CD4-positive, alpha-beta T cell treated with Interleukin-17A for 1 hour (primary cell): ENCODE data around the gene KY.
A peak's percentile ranks its signal among the peaks of the same experiment; 100 is the strongest.

Experiments
- DNase-seq: peaks from one replicate; pipeline ENCODE4 v3.0.0-alpha.2; 2020

The KY gene

DNA sequence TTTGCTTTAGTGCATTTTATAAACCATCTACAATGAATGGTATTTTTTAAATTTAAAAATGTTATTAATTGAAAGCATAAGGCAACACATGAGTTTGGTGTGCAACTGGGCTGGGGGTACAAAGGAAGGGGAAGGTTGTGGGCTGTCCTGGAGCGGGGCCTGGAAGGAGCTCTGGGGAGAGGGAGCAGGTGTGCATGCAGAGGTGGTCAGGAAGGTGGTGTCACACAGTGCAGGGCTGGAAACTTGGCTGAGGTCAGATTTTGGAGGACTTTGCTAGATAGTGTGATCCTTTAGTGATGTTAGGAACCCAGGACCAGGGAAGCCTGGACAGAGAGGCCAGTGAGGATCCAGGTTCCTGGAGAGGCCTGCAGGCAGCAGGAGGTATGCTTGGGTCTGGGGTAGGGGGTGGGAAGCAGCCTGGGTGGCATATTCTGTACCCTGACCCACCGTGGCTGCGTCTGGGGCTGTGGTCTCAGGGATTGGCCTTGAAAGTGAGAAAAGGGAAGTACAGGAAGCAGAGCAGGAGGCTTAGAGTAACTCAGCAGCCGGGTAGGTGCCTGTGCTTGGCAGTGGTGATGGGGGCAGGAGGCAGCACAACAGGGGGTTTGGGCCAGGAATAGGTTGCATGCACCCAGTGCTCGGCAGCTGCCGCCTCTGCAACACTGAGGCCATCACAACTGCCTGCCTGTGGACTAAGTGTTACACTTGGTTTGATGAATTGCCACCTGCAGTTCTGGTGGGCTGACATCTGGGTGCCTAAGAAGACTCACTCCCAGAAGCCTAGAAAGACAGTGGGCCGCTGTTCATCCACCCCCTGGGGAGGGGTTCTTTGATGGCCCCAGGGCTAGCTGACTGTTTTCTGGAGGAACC, 33.0 kb downstream of the KY start:
- DNase-seq = no peak

GRCh38 chr3:134615743-134616142, 35.1 kb downstream of the KY start:
- no peak for DNase-seq

- DNase-seq = no peak
Observed at GRCh38 chr3:134614955-134615354, 35.9 kb downstream of the KY start.

DNA sequence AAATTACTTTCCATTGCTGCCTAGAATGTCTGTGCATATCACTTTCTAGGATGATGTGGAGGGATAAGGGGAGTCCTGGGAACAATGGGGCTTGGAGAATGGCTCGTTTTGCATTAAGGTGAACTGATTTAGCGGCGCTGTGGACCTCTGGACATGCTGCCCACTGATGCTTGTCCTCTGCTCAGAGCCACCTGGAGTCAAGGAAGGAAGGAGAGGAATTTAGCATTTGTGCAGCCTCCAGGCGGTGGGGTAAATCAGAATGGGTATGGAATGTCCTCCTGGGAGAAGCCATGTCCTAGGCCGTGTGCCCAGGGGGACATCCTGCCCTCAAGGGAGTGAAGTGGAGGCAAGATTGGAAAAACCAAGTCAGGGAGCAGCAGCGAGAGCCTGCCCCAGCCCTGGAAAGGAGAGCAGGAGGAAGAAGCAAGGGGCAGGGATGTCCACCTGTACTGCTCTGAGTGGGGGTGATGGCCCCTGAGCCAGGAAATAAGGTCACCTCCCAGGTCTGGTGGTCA, 37.8 kb downstream of the KY start:
- no peak for DNase-seq

- no peak for DNase-seq
Observed at GRCh38 chr3:134611516-134611915, 39.3 kb downstream of the KY start.

DNA sequence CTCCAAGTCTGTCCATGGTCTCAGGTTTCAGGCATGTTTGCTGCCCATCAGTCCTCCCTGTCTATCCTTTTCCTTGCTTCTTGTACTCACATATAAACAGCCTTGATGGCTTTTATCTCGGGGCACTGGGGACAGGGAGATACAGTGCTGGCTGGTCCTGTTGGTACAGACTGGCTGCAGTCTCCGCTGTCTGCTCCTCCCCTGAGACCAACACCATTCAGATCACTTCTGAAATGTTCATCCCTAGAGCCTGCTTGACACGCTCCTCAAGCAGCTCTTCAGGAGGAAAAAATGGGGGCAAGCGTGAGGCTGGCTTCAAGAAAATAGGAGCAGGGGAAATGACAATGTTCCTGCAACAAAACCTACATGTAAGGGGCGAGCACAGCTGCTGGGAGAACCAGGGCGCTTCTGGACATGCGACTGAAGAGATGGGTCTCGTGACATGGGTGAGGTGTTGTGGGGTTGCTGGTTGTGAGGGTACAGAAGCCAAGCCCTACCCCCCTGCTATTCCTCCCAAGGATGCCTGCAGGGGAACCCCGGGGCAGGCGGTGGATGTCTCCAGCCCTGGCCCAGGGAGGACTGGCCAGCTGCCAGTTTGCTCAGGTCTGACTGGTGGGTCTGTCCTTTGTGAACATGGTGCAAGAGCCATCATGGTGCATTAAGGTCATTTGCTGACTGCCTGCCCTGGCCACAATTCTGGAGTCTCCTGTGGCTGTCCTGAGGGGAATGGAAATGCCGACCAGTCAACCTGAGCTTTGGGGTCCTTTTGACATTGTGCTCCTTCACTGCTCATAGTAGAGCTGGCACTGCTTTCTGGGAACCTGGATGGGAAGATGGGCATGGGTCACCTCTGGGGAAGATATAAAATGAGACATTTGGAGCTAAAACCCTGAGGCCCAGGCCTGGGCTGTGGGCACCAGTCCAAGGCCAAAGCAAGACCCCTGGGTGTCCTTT, 40.1 kb downstream of the KY start:
- DNase-seq = no peak

DNA sequence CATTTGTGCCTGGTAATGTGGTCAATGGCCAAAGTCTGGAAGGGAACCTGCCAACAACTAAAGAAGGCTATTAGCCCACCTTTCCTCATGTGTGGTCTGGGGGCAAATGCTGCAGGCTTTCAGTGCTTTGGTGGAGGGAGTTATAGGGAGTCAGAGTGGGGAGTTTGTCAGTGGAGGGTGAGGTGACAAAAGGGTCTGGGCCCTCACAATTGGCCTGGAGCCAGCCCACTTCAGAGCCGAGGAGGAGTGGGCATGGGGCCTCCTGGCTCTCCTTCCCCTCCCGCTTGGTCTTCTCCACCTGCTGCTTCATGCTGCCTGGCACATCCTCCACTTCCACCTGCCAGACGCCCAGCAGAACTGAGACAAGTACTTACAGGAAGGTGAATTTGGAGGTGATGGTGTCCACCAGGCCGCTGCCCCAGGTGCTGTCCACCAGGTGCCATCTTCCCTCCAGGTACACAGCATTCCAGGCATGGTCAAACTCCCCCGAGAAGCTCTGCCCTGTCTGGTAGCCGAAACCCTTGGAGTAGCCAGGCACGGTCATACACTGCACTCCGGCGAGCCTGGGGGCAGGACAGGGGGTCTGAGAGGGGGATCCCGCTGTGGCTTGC, 40.9 kb downstream of the KY start:
- DNase-seq = no peak

- no peak for DNase-seq
Observed at GRCh38 chr3:134608771-134609435, 41.9 kb downstream of the KY start.

DNA sequence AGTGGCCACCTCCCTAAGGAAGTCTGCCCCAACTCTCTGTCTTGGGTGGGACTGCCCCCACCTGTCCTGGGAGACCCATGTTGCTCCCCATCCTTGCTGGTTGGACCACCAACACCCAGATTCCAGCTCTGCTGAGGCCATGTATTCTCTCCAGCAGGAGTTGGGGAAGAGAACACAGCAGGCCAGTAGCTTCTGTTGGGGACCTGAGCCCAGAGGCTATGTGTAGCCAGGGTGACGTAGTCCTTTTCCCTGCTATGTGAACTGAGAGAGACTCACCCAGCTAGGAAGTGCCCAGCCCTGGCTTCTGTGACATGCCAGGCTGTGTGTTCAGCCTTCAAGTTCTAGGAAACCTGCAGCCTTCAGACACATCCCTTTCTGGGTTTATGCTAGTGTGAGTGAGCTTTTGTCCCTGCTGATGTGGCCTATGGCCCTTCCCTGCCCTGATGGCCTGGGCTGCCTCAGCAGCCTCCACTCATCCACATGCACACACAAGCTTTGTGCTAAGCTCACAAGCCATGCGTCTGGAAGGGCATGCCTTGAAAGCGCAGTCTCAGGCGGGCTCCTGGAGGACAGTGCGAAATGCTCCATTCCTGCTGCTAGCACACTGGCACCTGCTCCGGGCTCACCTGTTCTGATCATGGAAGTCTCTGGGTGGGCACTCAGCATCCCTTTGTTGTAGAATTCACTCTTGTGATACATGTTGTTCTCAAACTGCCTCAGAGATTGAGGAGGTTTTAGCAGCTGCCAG, 42.6 kb downstream of the KY start:
- DNase-seq = no peak

DNA sequence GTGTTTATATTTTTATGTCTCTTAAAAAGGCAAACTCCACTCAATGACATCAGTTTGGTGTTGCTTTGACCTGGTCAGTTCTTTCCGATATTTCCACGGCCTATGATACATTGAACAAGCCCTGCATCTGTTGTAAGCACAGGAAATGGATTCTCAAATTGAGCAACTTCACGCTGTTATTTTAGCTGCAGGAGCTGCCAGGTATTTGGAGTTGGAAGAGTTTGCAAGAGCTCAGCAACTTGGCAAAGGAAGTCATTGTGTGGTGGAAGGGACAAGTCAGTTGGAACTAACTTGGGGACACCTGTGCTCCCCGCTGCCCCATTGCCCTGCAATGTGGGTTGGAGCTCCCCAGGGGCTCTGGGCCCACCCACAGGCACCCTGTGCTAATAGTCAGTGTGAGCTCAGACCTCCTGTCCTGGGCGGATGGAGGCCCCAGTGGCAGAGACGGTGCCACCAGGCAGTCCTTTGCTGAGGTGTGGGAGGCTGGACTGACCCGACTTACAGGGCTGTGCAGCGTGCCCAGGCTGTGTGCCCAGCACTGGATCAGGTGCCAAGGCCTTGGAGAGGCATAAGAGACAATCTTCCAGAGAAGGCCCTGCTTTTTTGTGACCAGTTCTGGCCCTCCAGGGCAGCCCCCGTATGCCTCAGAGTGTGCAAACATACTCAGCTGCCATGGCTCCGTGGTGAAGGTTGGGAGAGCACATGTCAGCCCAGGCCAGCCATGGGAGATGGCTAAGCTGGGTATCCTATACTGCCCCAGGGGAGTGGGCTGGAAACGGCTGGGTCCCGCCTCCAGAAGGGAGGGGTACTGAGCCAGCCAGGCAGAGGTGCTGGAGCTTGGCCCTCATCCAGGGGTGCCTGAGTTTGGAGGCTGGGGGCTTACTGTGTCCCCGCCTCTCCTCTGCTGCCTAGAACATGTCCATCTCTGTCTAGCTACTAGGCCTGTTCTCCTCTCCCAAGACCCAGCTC, 43.5 kb downstream of the KY start:
- DNase-seq = no peak

GRCh38 chr3:134606033-134607025, 44.5 kb downstream of the KY start:
- DNase-seq = no peak

DNA sequence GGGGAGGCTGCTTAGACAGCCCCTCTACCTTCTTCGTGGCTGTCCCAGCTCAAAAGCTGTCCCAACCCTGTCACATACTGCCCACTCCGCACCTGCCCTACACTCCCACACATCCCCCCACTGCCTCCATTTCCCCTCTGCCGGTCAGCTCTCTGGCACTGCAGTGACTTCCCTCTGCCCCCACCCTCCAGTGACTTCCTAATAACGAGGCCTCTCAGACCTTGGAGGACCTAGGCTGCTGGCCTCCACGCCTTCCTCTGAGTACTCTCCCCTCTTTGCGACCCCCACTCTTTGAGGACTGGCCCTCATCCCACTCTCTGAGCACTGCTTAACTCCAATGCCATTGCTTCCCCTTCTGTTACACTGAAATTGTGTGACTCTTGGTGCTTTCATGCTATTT, 45.3 kb downstream of the KY start:
- DNase-seq = no peak

GRCh38 chr3:134603956-134604355, 46.9 kb downstream of the KY start:
- DNase-seq = no peak

DNA sequence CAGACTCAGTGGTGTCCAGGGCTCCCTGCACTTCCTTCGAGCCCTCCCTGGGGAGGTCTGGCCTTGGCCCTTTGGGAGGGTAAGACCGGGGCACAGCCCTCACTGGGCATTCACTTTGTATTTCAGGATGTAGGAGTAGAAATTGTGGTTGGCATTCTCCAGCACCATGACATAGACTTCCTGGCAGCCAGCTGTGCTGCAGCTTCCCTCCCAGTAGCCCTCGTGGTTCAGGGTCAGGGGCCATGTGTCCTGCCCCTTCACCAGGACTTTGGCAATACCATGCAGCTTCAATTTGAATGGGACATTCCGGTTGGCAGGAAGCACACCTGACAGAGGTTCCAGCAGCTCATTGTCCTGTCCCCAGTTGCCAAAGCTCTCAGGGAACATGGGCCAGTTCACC, 47.3 kb downstream of the KY start:
- no peak for DNase-seq

GRCh38 chr3:134602440-134602814, 48.4 kb downstream of the KY start:
- DNase-seq = no peak

DNA sequence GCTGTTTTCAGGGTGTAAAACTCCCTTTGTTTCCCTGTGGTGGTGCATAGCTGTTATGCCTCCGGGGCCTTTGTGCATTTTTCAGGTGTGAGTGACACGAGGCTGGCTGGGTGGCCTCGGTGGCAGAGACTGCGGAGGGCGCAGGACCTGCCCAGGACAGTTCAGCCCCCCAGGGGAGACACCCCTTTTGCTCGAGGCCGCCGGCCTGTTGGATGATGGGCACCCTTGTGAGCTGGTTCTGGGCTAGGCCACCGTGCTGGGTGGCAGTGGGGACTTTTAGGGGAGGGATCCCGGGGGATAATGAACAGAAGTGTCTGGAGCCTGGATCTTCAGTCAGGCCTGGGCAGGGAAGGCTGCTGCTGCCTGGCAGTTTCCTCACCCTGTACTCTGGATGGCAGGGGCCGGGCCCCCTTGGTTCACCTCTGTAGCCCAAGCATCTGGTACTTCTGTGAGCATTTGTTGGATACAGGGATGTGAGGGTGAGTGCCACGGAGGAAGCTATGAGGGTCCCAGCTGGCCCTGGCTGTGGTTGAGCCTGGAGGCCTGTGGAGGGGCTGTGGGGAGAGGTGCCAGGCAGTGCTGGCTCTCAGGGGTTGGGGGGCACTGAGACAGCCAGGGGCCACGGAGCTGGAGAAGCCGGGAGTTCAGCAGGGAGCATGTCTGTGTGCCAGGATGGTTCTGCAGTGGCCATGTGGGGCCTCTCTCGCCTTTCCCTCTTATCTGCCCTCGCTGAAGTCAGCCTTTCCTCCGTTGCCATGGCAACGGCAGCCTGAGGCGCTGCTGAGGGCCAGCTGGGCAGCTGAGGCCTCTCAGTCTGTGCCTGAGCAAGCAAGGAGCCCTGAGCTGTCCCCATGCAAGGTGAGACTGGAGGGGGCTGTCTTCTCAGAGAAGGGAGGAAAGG, 49.0 kb downstream of the KY start:
- no peak for DNase-seq

DNA sequence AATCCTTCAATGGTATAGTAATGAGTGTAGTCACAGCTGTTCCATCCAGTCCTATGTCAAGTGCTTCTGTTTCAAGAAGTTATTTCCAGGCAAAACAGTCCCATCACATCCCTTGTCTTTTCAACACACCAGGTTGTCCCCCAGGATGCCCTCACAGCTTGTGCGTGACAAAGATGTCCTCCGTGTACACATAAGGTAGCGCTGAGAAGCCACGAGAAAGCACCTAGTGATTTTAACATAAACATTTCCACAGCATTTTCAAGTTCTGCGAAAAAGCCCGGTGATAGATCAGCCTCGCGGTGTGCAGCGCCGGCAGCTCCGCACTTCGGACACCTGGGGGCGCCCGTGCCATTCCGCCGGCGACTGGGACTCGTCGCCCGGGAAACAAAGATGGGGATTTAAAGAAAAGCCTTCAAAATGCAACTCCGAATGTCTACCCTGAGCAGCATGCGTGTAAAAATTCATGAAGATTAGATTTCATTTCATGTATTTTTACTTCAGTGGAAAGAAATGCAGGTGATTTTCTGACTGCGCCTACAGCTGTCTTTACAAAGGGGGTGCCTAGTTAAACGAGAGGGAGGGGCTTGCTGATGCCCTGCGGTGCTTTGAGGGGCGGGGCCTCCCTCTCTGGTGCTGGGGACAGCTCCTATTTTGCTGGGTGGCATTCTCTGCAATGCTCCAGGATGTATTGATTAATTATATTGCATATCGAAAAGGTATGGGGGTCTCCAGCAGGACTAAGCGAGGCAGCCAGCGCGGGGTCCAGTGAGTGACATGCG, 49.9 kb downstream of the KY start:
- peak; percentile 50 for DNase-seq
